NT2/D1 (cell line): ENCODE results near the gene SLC10A1.

Experiments used
- SUZ12 ChIP-seq: IDR thresholded peaks from 2 replicates; pipeline ENCODE4 v1.6.1; 2011; ENCODE audit not compliant: insufficient read length, insufficient read depth; ENCODE audit errors: extremely low read depth
- ZNF274 ChIP-seq: IDR thresholded peaks from 2 replicates; pipeline ENCODE4 v1.6.1; 2011; ENCODE audit warnings: mild to moderate bottlenecking, low read depth, low read length

GRCh38 chr14:69811868-69812252, 14.8 kb upstream of the SLC10A1 start:
- TF ChIP-seq ZNF274 (no peak), SUZ12 (no peak)
